ENCODE results near the gene TMEM72. TPM values are rescaled to one million over a fixed set of nuclear protein-coding genes. Genes with fewer than 3 reads are reported as not detected.

The TMEM72 gene
- total RNA-seq, 1 experiment from 2014 or later, result not detected

GRCh38 chr10:44906486-44906885 lies 4.7 kb upstream of the TMEM72 start:
- no peak for TF ChIP-seq CTCF (conservative IDR thresholded peaks at IDR 0.05)
- Histone ChIP-seq H2AK5ac (ENCODE audit: insufficient read length, low read length) (no peak overlapping the region), H3K9ac (ENCODE audit: extremely low read depth, insufficient read length, low read length) (no peak overlapping the region), H2BK15ac (ENCODE audit: low read depth, low read length) (no peak overlapping the region), H3K27me3 (ENCODE audit: insufficient read depth, low read length) (0 out of 2 replicates have a peak, but pooled peaks cover 3% of the 10 kb centered on the region), H4K20me1 (ENCODE audit: control insufficient read depth, insufficient read depth, insufficient read length) (no peaks in the 10 kb centered on the region), H3K23me2 (ENCODE audit: insufficient read length, low read depth, low read length, poor library complexity, severe bottlenecking) (no peaks in the 10 kb centered on the region), H3K4me1 (ENCODE audit: insufficient read depth, low read length) (peaks cover 6% of the 10 kb centered on the region; the same call in 1 of the 2 replicates), H3K23ac (ENCODE audit: insufficient read length, low read depth, low read length) (no peak overlapping the region), H2BK20ac (ENCODE audit: low read depth, low read length, poor library complexity, severe bottlenecking) (no peak overlapping the region), H4K8ac (replicated peaks; ENCODE audit: insufficient read length, low read depth, low read length) (no peak overlapping the region), H3K79me1 (ENCODE audit: insufficient read depth, low read depth, low read length, poor library complexity, severe bottlenecking) (no peaks in the 10 kb centered on the region), H4K91ac (ENCODE audit: insufficient read length, low read depth, low read length) (no peak overlapping the region), H3K79me2 (ENCODE audit: insufficient read depth, low read length) (no peaks in the 10 kb centered on the region), H3K18ac (ENCODE audit: insufficient read length, low read depth, low read length) (no peak overlapping the region), H3T11ph (ENCODE audit: low read length) (no peak overlapping the region), H4K5ac (ENCODE audit: insufficient read length, low read depth, low read length) (no peak overlapping the region), H2BK5ac (ENCODE audit: insufficient read length, low read length) (no peak overlapping the region), H3K14ac (ENCODE audit: insufficient read depth, low read length) (no peak overlapping the region), H2AFZ (ENCODE audit: low read length) (no peak overlapping the region), H3K4me2 (ENCODE audit: insufficient read depth, insufficient read length, low read length) (no peak overlapping the region), H3K9me3 (ENCODE audit: control insufficient read depth, low read depth, low read length) (no peaks in the 10 kb centered on the region), H2BK120ac (ENCODE audit: low read depth, low read length, poor library complexity, severe bottlenecking) (no peak overlapping the region), H2BK12ac (ENCODE audit: insufficient read length, low read depth, low read length) (no peak overlapping the region), H3K4ac (ENCODE audit: low read depth, low read length) (no peak overlapping the region), H3K56ac (ENCODE audit: insufficient read length, low read depth, low read length) (no peak overlapping the region), H3K27ac (ENCODE audit: insufficient read length, low read depth, low read length) (no peak overlapping the region)
- H3K4me1 Mint-ChIP-seq, result peaks cover 26 to 29% of the 10 kb centered on the region in 2 experiments
- H3K36me3 Mint-ChIP-seq (ENCODE audit: insufficient read depth in 1 of 3, low read depth in 3 of 3), result peaks cover 0 to 3% (median 0%) of the 10 kb centered on the region in 3 experiments; a peak in 2 of 7 replicates
- peaks cover 2% of the 10 kb centered on the region in 2 experiments; a peak in 2 of 5 replicates for H3K9me3 Mint-ChIP-seq
- no CpG with 5 or more reads among the region's 4 CpGs for WGBS (ENCODE audit: extremely low coverage, insufficient read length, low lambda C conversion rate)
- no peak overlapping the region for H3K4me3 Mint-ChIP-seq
- DNase-seq, result no peak
- H3K27ac Mint-ChIP-seq, result no peak overlapping the region
- H3K27me3 Mint-ChIP-seq (ENCODE audit: low read depth), result peaks cover 4% of the 10 kb centered on the region

Data from H9 (cell line).